ENCODE measurements around the gene AUTS2. TPM values are rescaled to one million over a fixed set of nuclear protein-coding genes. Genes with fewer than 3 reads are reported as not detected.

Gene AUTS2
- total and polyA plus RNA-seq, 2 experiments from 2014 or later: 3.0 to 4.4 TPM

GRCh38 chr7:70539205-70539604 lies 940.9 kb downstream of the AUTS2 start:
- Histone ChIP-seq H3K9me2 (ENCODE audit: insufficient read depth) (no peaks in the 10 kb centered on the region), H3K4me2 (ENCODE audit: unreplicated experiment) (no peak overlapping the region), H3K9me3 (ENCODE audit: low read depth) (no peaks in the 10 kb centered on the region), H2AFZ (no peak overlapping the region), H3K27me3 (replicated peaks; ENCODE audit: insufficient read depth) (no peaks in the 10 kb centered on the region), H3K9ac (no peak overlapping the region), H3K36me3 (ENCODE audit: low read depth) (no peaks in the 10 kb centered on the region), H3K27ac (no peak overlapping the region), H3F3A (ENCODE audit: insufficient read depth) (no peaks in the 10 kb centered on the region), H3K79me2 (ENCODE audit: insufficient read depth) (no peaks in the 10 kb centered on the region), H3K4me3 (no peak overlapping the region), H3K4me1 (ENCODE audit: insufficient read depth) (no peaks in the 10 kb centered on the region), H4K20me1 (ENCODE audit: insufficient read depth) (no peaks in the 10 kb centered on the region)
- in situ Hi-C loops (cut with MboI): no loop called here
- DNase-seq: no peak
- TF ChIP-seq EZH2phosphoT487 (IDR thresholded peaks at IDR 0.05; ENCODE audit: insufficient read depth, low read depth) (no peak), EZH2 (IDR thresholded peaks at IDR 0.05; ENCODE audit: insufficient read depth, poor library complexity, severe bottlenecking) (no peak)

- H3K27me3 ChIP-seq (replicated peaks; ENCODE audit: insufficient read depth): no peaks in the 10 kb centered on the region
- no peaks in the 10 kb centered on the region for H3K9me3 ChIP-seq (ENCODE audit: low read depth)
- no peaks in the 10 kb centered on the region for H4K20me1 ChIP-seq (ENCODE audit: insufficient read depth)
- in situ Hi-C loops (cut with MboI): no loop called here
- 19 to 20% methylated on average over 9 of the region's 9 CpGs for WGBS, 2 experiments (ENCODE audit: low coverage in 1 of 2, low lambda C conversion rate in 2 of 2, missing lambda C conversion rate in 2 of 2)
- no peak overlapping the region for H3K4me3 ChIP-seq
- no peak overlapping the region for H2AFZ ChIP-seq
- no peak for TF ChIP-seq EZH2 (IDR thresholded peaks at IDR 0.05; ENCODE audit: insufficient read depth, poor library complexity, severe bottlenecking)
- TF ChIP-seq EZH2phosphoT487 (IDR thresholded peaks at IDR 0.05; ENCODE audit: insufficient read depth, low read depth): no peak
- no peak for DNase-seq
- no peaks in the 10 kb centered on the region for H3K79me2 ChIP-seq (ENCODE audit: insufficient read depth)
- H3K36me3 ChIP-seq (ENCODE audit: low read depth): no peaks in the 10 kb centered on the region
- no peak overlapping the region for H3K27ac ChIP-seq
- H3K4me1 ChIP-seq (ENCODE audit: insufficient read depth): no peaks in the 10 kb centered on the region
- H3F3A ChIP-seq (ENCODE audit: insufficient read depth): no peaks in the 10 kb centered on the region
- H3K9me2 ChIP-seq (ENCODE audit: insufficient read depth): no peaks in the 10 kb centered on the region
- H3K9ac ChIP-seq: no peak overlapping the region
- no peak overlapping the region for H3K4me2 ChIP-seq (ENCODE audit: unreplicated experiment)
Measured at GRCh38 chr7:70539617-70540016, 941.3 kb downstream of the AUTS2 start.

DNA sequence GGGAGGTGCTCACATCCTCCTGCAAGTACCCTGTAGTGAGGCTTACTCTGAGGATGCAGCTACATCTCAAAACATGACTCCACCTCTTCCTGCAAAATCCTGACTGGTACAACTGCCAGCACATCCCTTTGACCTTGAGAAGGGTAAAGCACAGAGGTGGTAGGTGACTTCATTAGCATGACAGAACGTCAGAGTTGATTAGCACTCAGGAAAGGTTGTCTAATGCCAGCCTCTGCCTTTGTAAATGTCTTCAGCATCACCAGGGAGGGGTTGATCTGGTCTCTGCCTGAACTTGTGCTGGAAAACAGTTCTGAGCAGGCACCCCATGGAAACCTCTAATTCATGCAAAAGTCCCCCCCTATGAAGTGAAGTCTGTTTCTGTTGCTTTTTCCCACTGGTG lies 942.4 kb downstream of the AUTS2 start:
- no peaks in the 10 kb centered on the region for H3K79me2 ChIP-seq (ENCODE audit: insufficient read depth)
- in situ Hi-C loops (cut with MboI): no loop called here

DNA sequence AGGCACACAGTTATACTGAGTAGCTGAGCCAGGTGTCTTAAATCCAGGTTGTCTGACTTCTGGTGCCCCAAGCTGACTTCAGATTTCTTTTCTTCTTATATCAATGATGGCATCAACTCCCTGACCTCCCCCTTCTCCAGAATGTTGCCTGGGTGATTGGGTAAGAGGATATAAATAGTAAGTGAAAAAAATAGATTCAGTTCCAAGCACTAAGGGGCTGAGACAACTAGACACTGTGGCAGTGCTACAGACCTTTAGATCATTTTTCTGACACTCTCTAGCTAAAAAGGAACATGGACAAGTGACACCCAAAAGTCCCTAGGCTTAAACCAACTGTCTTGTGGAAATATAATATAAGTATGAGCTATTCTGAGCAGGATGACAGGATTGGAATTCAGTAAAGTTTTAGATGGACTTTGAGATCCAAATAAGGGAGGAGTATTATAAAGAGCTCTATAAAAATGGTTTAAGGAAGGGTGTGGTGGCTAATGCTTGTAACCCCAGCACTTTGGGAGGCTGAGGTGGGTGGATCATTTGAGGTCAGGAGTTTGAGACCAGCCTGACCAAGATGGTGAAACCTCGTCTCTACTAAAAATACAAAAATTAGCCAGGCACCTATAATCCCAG lies 944.6 kb downstream of the AUTS2 start:
- no peaks in the 10 kb centered on the region for H4K20me1 ChIP-seq (ENCODE audit: insufficient read depth)
- in situ Hi-C loops (cut with MboI): no loop called here
- no peaks in the 10 kb centered on the region for H3K79me2 ChIP-seq (ENCODE audit: insufficient read depth)
- WGBS, 2 experiments (ENCODE audit: low coverage in 1 of 2, low lambda C conversion rate in 2 of 2, missing lambda C conversion rate in 2 of 2): 8 to 30% methylated on average over 1 of the region's 1 CpG
- no peak overlapping the region for H3K4me2 ChIP-seq (ENCODE audit: unreplicated experiment)
- no peaks in the 10 kb centered on the region for H3K4me1 ChIP-seq (ENCODE audit: insufficient read depth)
- H2AFZ ChIP-seq: no peak overlapping the region
- no peaks in the 10 kb centered on the region for H3K27me3 ChIP-seq (replicated peaks; ENCODE audit: insufficient read depth)
- H3K27ac ChIP-seq: no peak overlapping the region
- no peak overlapping the region for H3K4me3 ChIP-seq
- peak; percentile 7 for DNase-seq
- H3K9me3 ChIP-seq (ENCODE audit: low read depth): no peaks in the 10 kb centered on the region
- no peaks in the 10 kb centered on the region for H3F3A ChIP-seq (ENCODE audit: insufficient read depth)
- no peak overlapping the region for H3K9ac ChIP-seq
- no peaks in the 10 kb centered on the region for H3K36me3 ChIP-seq (ENCODE audit: low read depth)
- TF ChIP-seq EZH2phosphoT487 (IDR thresholded peaks at IDR 0.05; ENCODE audit: insufficient read depth, low read depth): no peak
- TF ChIP-seq EZH2 (IDR thresholded peaks at IDR 0.05; ENCODE audit: insufficient read depth, poor library complexity, severe bottlenecking): no peak
- no peaks in the 10 kb centered on the region for H3K9me2 ChIP-seq (ENCODE audit: insufficient read depth)

More for the DNA sequence above, 942.4 kb downstream of the AUTS2 start:
- H2AFZ ChIP-seq: no peak overlapping the region
- no peaks in the 10 kb centered on the region for H4K20me1 ChIP-seq (ENCODE audit: insufficient read depth)
- no peaks in the 10 kb centered on the region for H3K4me1 ChIP-seq (ENCODE audit: insufficient read depth)
- H3K9ac ChIP-seq: no peak overlapping the region
- 36 to 45% methylated on average over 1 of the region's 1 CpG for WGBS, 2 experiments (ENCODE audit: low coverage in 1 of 2, low lambda C conversion rate in 2 of 2, missing lambda C conversion rate in 2 of 2)
- TF ChIP-seq EZH2phosphoT487 (IDR thresholded peaks at IDR 0.05; ENCODE audit: insufficient read depth, low read depth) (no peak), EZH2 (IDR thresholded peaks at IDR 0.05; ENCODE audit: insufficient read depth, poor library complexity, severe bottlenecking) (no peak)
- H3K27ac ChIP-seq: no peak overlapping the region
- no peaks in the 10 kb centered on the region for H3K9me2 ChIP-seq (ENCODE audit: insufficient read depth)
- H3K4me3 ChIP-seq: no peak overlapping the region
- H3K36me3 ChIP-seq (ENCODE audit: low read depth): no peaks in the 10 kb centered on the region
- no peaks in the 10 kb centered on the region for H3K27me3 ChIP-seq (replicated peaks; ENCODE audit: insufficient read depth)
- H3K4me2 ChIP-seq (ENCODE audit: unreplicated experiment): no peak overlapping the region
- no peaks in the 10 kb centered on the region for H3K9me3 ChIP-seq (ENCODE audit: low read depth)
- no peak for DNase-seq
- no peaks in the 10 kb centered on the region for H3F3A ChIP-seq (ENCODE audit: insufficient read depth)

- in situ Hi-C loops (cut with MboI): no loop called here
- no peaks in the 10 kb centered on the region for H3K27me3 ChIP-seq (replicated peaks; ENCODE audit: insufficient read depth)
- no peak overlapping the region for H3K9ac ChIP-seq
- no peaks in the 10 kb centered on the region for H3K9me2 ChIP-seq (ENCODE audit: insufficient read depth)
- WGBS, 2 experiments (ENCODE audit: low coverage in 1 of 2, low lambda C conversion rate in 2 of 2, missing lambda C conversion rate in 2 of 2): 76 to 81% methylated on average over 2 of the region's 2 CpGs
- TF ChIP-seq EZH2 (IDR thresholded peaks at IDR 0.05; ENCODE audit: insufficient read depth, poor library complexity, severe bottlenecking) (no peak), EZH2phosphoT487 (IDR thresholded peaks at IDR 0.05; ENCODE audit: insufficient read depth, low read depth) (no peak)
- no peaks in the 10 kb centered on the region for H3K9me3 ChIP-seq (ENCODE audit: low read depth)
- no peak overlapping the region for H2AFZ ChIP-seq
- H3K36me3 ChIP-seq (ENCODE audit: low read depth): no peaks in the 10 kb centered on the region
- no peaks in the 10 kb centered on the region for H3K79me2 ChIP-seq (ENCODE audit: insufficient read depth)
- DNase-seq: no peak
- H4K20me1 ChIP-seq (ENCODE audit: insufficient read depth): no peaks in the 10 kb centered on the region
- no peaks in the 10 kb centered on the region for H3K4me1 ChIP-seq (ENCODE audit: insufficient read depth)
- H3K27ac ChIP-seq: no peak overlapping the region
- no peak overlapping the region for H3K4me3 ChIP-seq
- H3K4me2 ChIP-seq (ENCODE audit: unreplicated experiment): no peak overlapping the region
- no peaks in the 10 kb centered on the region for H3F3A ChIP-seq (ENCODE audit: insufficient read depth)
Measured at GRCh38 chr7:70544016-70544415, 945.7 kb downstream of the AUTS2 start.

Measured in GM23248 (cell line).